IPS-11a (cell line): ENCODE data around the gene RAD51B.

Experiments
- H3K4me3 ChIP-seq: one replicate; pipeline ENCODE4 v1.5.1; 2013; ENCODE audit warnings: low read depth, low read length, control low read depth

Gene RAD51B

GRCh38 chr14:68527329-68527851 is 707.8 kb downstream of the RAD51B start:
- no peak overlapping the region for H3K4me3 ChIP-seq

GRCh38 chr14:68528040-68528687 is 708.6 kb downstream of the RAD51B start:
- H3K4me3 ChIP-seq: no peak overlapping the region

GRCh38 chr14:68530443-68530842 is 710.9 kb downstream of the RAD51B start:
- H3K4me3 ChIP-seq: no peak overlapping the region

GRCh38 chr14:68532496-68532895 is 712.9 kb downstream of the RAD51B start:
- H3K4me3 ChIP-seq: no peak overlapping the region

- H3K4me3 ChIP-seq: no peak overlapping the region
Observed at GRCh38 chr14:68534276-68534675, 714.7 kb downstream of the RAD51B start.

- no peak overlapping the region for H3K4me3 ChIP-seq
Observed at GRCh38 chr14:68535404-68536017, 715.9 kb downstream of the RAD51B start.

GRCh38 chr14:68536018-68536410 is 716.4 kb downstream of the RAD51B start:
- H3K4me3 ChIP-seq: no peak overlapping the region

GRCh38 chr14:68538639-68539038 is 719.1 kb downstream of the RAD51B start:
- no peak overlapping the region for H3K4me3 ChIP-seq

GRCh38 chr14:68539241-68539737 is 719.7 kb downstream of the RAD51B start:
- H3K4me3 ChIP-seq: no peak overlapping the region

GRCh38 chr14:68539789-68540188 is 720.2 kb downstream of the RAD51B start:
- no peak overlapping the region for H3K4me3 ChIP-seq

- no peak overlapping the region for H3K4me3 ChIP-seq
Observed at GRCh38 chr14:68541178-68541896, 721.8 kb downstream of the RAD51B start.

GRCh38 chr14:68542346-68542745 is 722.8 kb downstream of the RAD51B start:
- H3K4me3 ChIP-seq: no peak overlapping the region

- no peak overlapping the region for H3K4me3 ChIP-seq
Observed at GRCh38 chr14:68543516-68543915, 723.9 kb downstream of the RAD51B start.

GRCh38 chr14:68544081-68544892 is 724.7 kb downstream of the RAD51B start:
- no peak overlapping the region for H3K4me3 ChIP-seq

GRCh38 chr14:68546839-68547238 is 727.3 kb downstream of the RAD51B start:
- no peak overlapping the region for H3K4me3 ChIP-seq

- no peak overlapping the region for H3K4me3 ChIP-seq
Observed at GRCh38 chr14:68547305-68548193, 728.0 kb downstream of the RAD51B start.

GRCh38 chr14:68548194-68549076 is 728.9 kb downstream of the RAD51B start:
- no peak overlapping the region for H3K4me3 ChIP-seq

- H3K4me3 ChIP-seq: no peak overlapping the region
Observed at GRCh38 chr14:68550338-68550715, 730.7 kb downstream of the RAD51B start.
